Measurements from ENCODE around the gene KEAP1.

Gene KEAP1

DNA sequence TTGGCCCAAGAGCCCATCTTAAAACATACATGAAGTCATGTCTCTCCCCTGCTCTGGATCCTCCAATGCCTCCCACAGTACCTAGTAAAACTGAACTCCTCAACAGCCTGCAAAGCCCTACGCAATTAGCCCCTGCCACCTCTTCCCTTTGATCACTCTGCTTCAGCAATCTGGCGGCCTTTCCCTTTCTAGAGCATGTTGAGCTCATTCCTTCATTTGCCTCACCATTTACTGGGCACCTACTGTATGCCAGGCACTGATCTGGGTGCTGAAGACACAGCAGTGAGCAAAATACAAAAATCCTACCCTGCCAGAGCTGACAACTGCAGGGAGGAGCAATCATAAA is 2.9 kb downstream of the KEAP1 start:
- peaks cover 33 to 49% (median 34%) of the 10 kb centered on the region in 3 donors for H3K36me3 ChIP-seq
- H3K9me3 ChIP-seq: no peaks in the 10 kb centered on the region
- intact Hi-C loops (cut with DNase I; ENCODE audit: low total_unique reads): loop anchor here (5.0 kb wide), 1 partner anchor 67 kb away; the partner anchor contains the start of genes CDKN2D and KRI1
- H3K27me3 ChIP-seq: no peaks in the 10 kb centered on the region
- H3K4me3 ChIP-seq: no peak overlapping the region
- no peak for DNase-seq
- no peak overlapping the region for H3K27ac ChIP-seq
- TF ChIP-seq, protein P1, sequence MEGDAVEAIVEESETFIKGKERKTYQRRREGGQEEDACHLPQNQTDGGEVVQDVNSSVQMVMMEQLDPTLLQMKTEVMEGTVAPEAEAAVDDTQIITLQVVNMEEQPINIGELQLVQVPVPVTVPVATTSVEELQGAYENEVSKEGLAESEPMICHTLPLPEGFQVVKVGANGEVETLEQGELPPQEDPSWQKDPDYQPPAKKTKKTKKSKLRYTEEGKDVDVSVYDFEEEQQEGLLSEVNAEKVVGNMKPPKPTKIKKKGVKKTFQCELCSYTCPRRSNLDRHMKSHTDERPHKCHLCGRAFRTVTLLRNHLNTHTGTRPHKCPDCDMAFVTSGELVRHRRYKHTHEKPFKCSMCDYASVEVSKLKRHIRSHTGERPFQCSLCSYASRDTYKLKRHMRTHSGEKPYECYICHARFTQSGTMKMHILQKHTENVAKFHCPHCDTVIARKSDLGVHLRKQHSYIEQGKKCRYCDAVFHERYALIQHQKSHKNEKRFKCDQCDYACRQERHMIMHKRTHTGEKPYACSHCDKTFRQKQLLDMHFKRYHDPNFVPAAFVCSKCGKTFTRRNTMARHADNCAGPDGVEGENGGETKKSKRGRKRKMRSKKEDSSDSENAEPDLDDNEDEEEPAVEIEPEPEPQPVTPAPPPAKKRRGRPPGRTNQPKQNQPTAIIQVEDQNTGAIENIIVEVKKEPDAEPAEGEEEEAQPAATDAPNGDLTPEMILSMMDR (IDR thresholded peaks at IDR 0.05): no peak
- peaks cover 0 to 55% (median 36%) of the 10 kb centered on the region in 4 donors for H3K4me1 ChIP-seq

DNA sequence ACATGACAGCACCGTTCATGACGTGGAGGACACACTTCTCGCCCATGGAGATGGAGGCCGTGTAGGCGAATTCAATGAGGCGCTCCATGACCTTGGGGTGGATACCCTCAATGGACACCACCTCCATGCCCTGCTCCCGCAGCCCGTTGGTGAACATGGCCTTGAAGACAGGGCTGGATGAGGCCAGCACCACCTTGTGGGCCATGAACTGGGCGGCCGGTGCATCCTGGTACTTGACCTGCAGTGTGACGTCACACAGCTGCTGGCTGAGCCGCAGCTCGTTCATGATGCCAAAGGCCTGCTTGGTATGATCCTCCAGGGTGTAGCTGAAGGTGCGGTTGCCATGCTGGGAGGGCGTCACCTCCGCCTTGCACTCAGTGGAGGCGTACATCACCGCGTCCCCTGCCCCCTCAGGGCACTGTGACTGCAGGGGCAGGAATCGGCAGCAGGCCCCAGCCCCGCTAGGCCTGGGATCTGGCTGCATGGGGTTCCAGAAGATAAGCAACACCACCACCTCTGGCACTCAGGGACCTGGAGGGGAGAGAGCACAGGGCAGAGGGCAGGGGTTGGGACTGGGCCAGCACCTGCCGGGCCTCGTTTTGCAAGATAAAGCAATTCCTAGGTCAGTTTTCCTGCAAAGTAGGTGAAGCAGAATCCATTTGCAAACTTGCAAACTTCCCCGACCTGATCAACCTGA is 3.5 kb downstream of the KEAP1 start:
- H3K27ac ChIP-seq: peak overlapping the region in 1 of 2 donors; percentile 15
- TF ChIP-seq, protein P1 (IDR thresholded peaks at IDR 0.05): no peak
- intact Hi-C loops (cut with DNase I; ENCODE audit: low total_unique reads): loop anchor here (5.0 kb wide), 1 partner anchor 68 kb away; the partner anchor contains the start of genes CDKN2D and KRI1
- no peaks in the 10 kb centered on the region for H3K27me3 ChIP-seq
- peaks cover 38 to 54% (median 39%) of the 10 kb centered on the region in 3 donors for H3K36me3 ChIP-seq
- no peak overlapping the region for H3K4me3 ChIP-seq
- peaks cover 0 to 55% (median 36%) of the 10 kb centered on the region in 4 donors for H3K4me1 ChIP-seq
- no peaks in the 10 kb centered on the region for H3K9me3 ChIP-seq
- no peak for DNase-seq

- no peak for DNase-seq
- TF ChIP-seq, protein P1 (IDR thresholded peaks at IDR 0.05): no peak
- intact Hi-C loops (cut with DNase I; ENCODE audit: low total_unique reads): no loop called here
- H3K27me3 ChIP-seq: no peaks in the 10 kb centered on the region
- no peaks in the 10 kb centered on the region for H3K9me3 ChIP-seq
- H3K27ac ChIP-seq: peak overlapping the region in 1 of 2 donors; percentile 50
- H3K36me3 ChIP-seq: peaks cover 43 to 78% (median 51%) of the 10 kb centered on the region in 3 donors
- H3K4me1 ChIP-seq: peaks cover 0 to 62% (median 37%) of the 10 kb centered on the region in 4 donors
- H3K4me3 ChIP-seq: no peak overlapping the region
Measured at GRCh38 chr19:10497371-10497770, 5.8 kb downstream of the KEAP1 start.

GRCh38 chr19:10491472-10492047 is 11.6 kb downstream of the KEAP1 start:
- H3K27ac ChIP-seq: no peak overlapping the region
- no peaks in the 10 kb centered on the region for H3K27me3 ChIP-seq
- H3K4me1 ChIP-seq: peaks cover 0 to 12% (median 8%) of the 10 kb centered on the region in 4 donors
- no peaks in the 10 kb centered on the region for H3K9me3 ChIP-seq
- DNase-seq: no peak
- intact Hi-C loops (cut with DNase I; ENCODE audit: low total_unique reads): no loop called here
- peaks cover 74 to 100% (median 86%) of the 10 kb centered on the region in 3 donors for H3K36me3 ChIP-seq
- H3K4me3 ChIP-seq: no peak overlapping the region
- TF ChIP-seq, protein P1 (IDR thresholded peaks at IDR 0.05): no peak

DNA sequence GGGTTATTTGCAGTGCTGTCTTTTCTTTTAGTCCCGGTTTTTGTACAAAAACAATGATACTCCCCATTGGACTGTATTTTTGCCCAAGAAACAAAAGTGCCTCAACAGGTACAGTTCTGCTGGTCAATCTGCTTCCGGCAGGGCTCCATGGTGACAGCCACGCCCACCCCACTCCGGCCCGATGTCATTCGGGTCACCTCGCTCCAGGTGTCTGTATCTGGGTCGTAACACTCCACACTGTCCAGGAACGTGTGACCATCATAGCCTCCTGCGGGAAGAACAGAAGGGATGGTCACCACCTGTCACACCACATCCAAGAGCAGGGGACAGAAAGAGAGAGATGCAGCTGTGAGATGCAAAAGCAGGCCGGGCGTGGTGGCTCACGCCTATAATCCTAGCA is 16.6 kb downstream of the KEAP1 start:
- DNase-seq: no peak
- Histone ChIP-seq H3K27ac (no peak overlapping the region), H3K4me1 (peaks cover 0 to 8% (median 2%) of the 10 kb centered on the region in 4 donors), H3K9me3 (no peaks in the 10 kb centered on the region), H3K27me3 (no peaks in the 10 kb centered on the region), H3K36me3 (peaks cover 61 to 72% (median 64%) of the 10 kb centered on the region in 3 donors), H3K4me3 (no peak overlapping the region)
- intact Hi-C loops (cut with DNase I; ENCODE audit: low total_unique reads): no loop called here
- TF ChIP-seq, protein P1 (IDR thresholded peaks at IDR 0.05): no peak
